Fibroblast of skin of left biceps (primary cell): Measurements from ENCODE around the gene AVPR1B.

Experiments
- DNase-seq, 2 experiments: peaks; one replicate each; pipeline ENCODE4 v3.0.0-alpha.2; 2013; ENCODE audit warnings: low read depth in 2 of 2

The AVPR1B gene

GRCh38 chr1:206117151-206117948 lies at the start of gene AVPR1B:
AVPR1B (minus strand) TSS chr1:206117388; CDS start chr1:206116890, 498 bp downstream.
- DNase-seq, result no peak

- no peak for DNase-seq
These were observed 28.6 kb upstream of the AVPR1B start for GRCh38 chr1:206145771-206146290.

- DNase-seq, result no peak
These were observed 27.4 kb upstream of the AVPR1B start for GRCh38 chr1:206144605-206145004.

GRCh38 chr1:206143537-206144172 lies 26.5 kb upstream of the AVPR1B start:
- no peak for DNase-seq

GRCh38 chr1:206142770-206143169 lies 25.6 kb upstream of the AVPR1B start:
- DNase-seq, result no peak

GRCh38 chr1:206142011-206142410 lies 24.8 kb upstream of the AVPR1B start:
- no peak for DNase-seq

- DNase-seq, result no peak
These were observed 19.1 kb upstream of the AVPR1B start for GRCh38 chr1:206136241-206136640.

- DNase-seq, result no peak
These were observed 18.1 kb upstream of the AVPR1B start for GRCh38 chr1:206135248-206135647.

- DNase-seq, result no peak
These were observed 16.7 kb upstream of the AVPR1B start for GRCh38 chr1:206133751-206134415.

GRCh38 chr1:206131037-206131436 lies 13.8 kb upstream of the AVPR1B start:
- DNase-seq, result no peak

- DNase-seq, result no peak
These were observed 11.0 kb upstream of the AVPR1B start for GRCh38 chr1:206128196-206128595.

GRCh38 chr1:206127336-206127735 lies 10.1 kb upstream of the AVPR1B start:
- no peak for DNase-seq

GRCh38 chr1:206125346-206125745 lies 8.2 kb upstream of the AVPR1B start:
- no peak for DNase-seq

GRCh38 chr1:206122686-206123085 lies 5.5 kb upstream of the AVPR1B start:
- no peak for DNase-seq

- DNase-seq, result no peak
These were observed 4.1 kb upstream of the AVPR1B start for GRCh38 chr1:206121269-206121668.

- DNase-seq, result no peak
These were observed 3.2 kb upstream of the AVPR1B start for GRCh38 chr1:206120406-206120805.

- no peak for DNase-seq
These were observed 376 bp downstream of the AVPR1B start for GRCh38 chr1:206116873-206117150.

GRCh38 chr1:206116191-206116872 lies 856 bp downstream of the AVPR1B start:
- no peak for DNase-seq

- no peak for DNase-seq
These were observed 1.4 kb downstream of the AVPR1B start for GRCh38 chr1:206115791-206116190.

GRCh38 chr1:206114692-206115640 lies 2.2 kb downstream of the AVPR1B start:
- no peak for DNase-seq
